K562 (cell line): ENCODE measurements around the gene PTGES3L. TPM values are rescaled to one million over a fixed set of nuclear protein-coding genes. Genes with fewer than 3 reads are reported as not detected.

Source experiments
- ATAC-seq: fragments of 200-7000 bp; cut with Tn5 transposase; 3 replicates; pipeline ENCODE4 v1.9.1; 2020; ENCODE audit warnings: moderate library complexity
- BruUV-seq: library from RNA; stranded (reverse); fragments of 400-500 nt; replicated peaks from 2 replicates; lab custom pipeline; 2021; lab: Mats Ljungman, UMichigan
- CTCF ChIA-PET: fragments of 300-600 bp; formaldehyde crosslinking; extraction: SDS; loops from one replicate; lab custom pipeline; 2021; ENCODE audit warnings: low intra/inter-chr PET ratio; lab: Yijun Ruan, JAX
- POLR2A ChIA-PET: fragments of 300-600, 350-650 bp; sonication (Branson Sonifier 250); formaldehyde crosslinking; extraction: SDS; loops from one replicate; lab custom pipeline; 2021; ENCODE audit warnings: antibody characterized with exemption, inconsistent platforms; lab: Yijun Ruan, JAX
- DNase-seq, 4 experiments: peaks; one replicate each; pipeline versions ENCODE4 v3.0.0 to v3.0.0-alpha.2; 2011 to 2018; ENCODE audit warnings: low spot score in 3 of 4, mixed read lengths in 3 of 4; ENCODE audit errors: extremely low read depth in 1 of 4
- FAIRE-seq: peaks from 2 replicates; lab custom pipeline; 2011; peaks lifted over from hg19 to GRCh38; lab: Jason Lieb, UNC
- H2AFZ ChIP-seq: 2 replicates; pipeline ENCODE4 v1.6.0; 2011; ENCODE audit warnings: low read depth, low read length, control low read depth, inconsistent platforms
- H3K27ac ChIP-seq: fragments of 200-600 bp; 3 replicates; pipeline ENCODE4 v1.8.0; 2011; ENCODE audit warnings: low read depth, mild to moderate bottlenecking, control low read depth, inconsistent platforms, low read length, moderate library complexity, mixed read lengths; ENCODE audit errors: extremely low read depth
- H3K27me3 ChIP-seq, 2 experiments: fragments of 300-600 bp in 1 of 2; 2 replicates in 1 of 2; 3 replicates in 1 of 2; pipeline versions ENCODE4 v1.6.0 to v1.8.0; 2011; ENCODE audit warnings: inconsistent platforms in 2 of 2, low read length in 2 of 2, mild to moderate bottlenecking in 1 of 2, mixed read lengths in 1 of 2, moderate library complexity in 1 of 2; ENCODE audit not compliant: control insufficient read depth in 2 of 2, insufficient read depth in 2 of 2
- H3K36me3 ChIP-seq: fragments of 300-600 bp; 3 replicates; pipeline ENCODE4 v1.8.0; 2011; ENCODE audit warnings: mild to moderate bottlenecking, low read length, inconsistent platforms; ENCODE audit not compliant: control insufficient read depth, insufficient read depth
- H3K4me1 ChIP-seq, 2 experiments: fragments of 200-600 bp in 1 of 2; replicated peaks in 1 of 2; 2 replicates in 1 of 2; 3 replicates in 1 of 2; pipeline versions ENCODE4 v1.5.1 to v1.8.0; 2011; ENCODE audit warnings: inconsistent platforms in 2 of 2, low read length in 2 of 2, mild to moderate bottlenecking in 1 of 2, mixed read lengths in 1 of 2, moderate library complexity in 1 of 2; ENCODE audit not compliant: control insufficient read depth in 2 of 2, insufficient read depth in 2 of 2
- H3K4me2 ChIP-seq: 2 replicates; pipeline ENCODE4 v1.6.1; 2011; ENCODE audit warnings: low read length, control low read depth, inconsistent platforms, mixed read lengths; ENCODE audit not compliant: insufficient read depth
- H3K4me3 ChIP-seq: fragments of 200-600 bp; sonication (generic), shearing (Covaris generic); 2 replicates; pipeline ENCODE4 v1.5.1; 2016; ENCODE audit warnings: control low read depth, inconsistent platforms
- H3K79me2 ChIP-seq: fragments of 200-600 bp; 3 replicates; pipeline ENCODE4 v1.8.0; 2011; ENCODE audit warnings: low read length, inconsistent platforms; ENCODE audit not compliant: control insufficient read depth, insufficient read depth
- H3K9ac ChIP-seq, 2 experiments: 2 replicates each; pipeline versions ENCODE4 v1.6.0 to v1.6.1; 2011; ENCODE audit warnings: low read depth in 2 of 2, low read length in 2 of 2, control low read depth in 1 of 2, inconsistent platforms in 1 of 2, mild to moderate bottlenecking in 1 of 2, mixed read lengths in 1 of 2; ENCODE audit not compliant: insufficient read depth in 1 of 2
- H3K9me1 ChIP-seq: one replicate; pipeline ENCODE4 v1.6.0; 2011; ENCODE audit warnings: inconsistent platforms, mild to moderate bottlenecking, low read length, moderate library complexity; ENCODE audit not compliant: control insufficient read depth, insufficient read depth
- H3K9me3 ChIP-seq: replicated peaks from 2 replicates; pipeline ENCODE4 v1.5.1; 2011; ENCODE audit warnings: low read depth, low read length, inconsistent platforms; ENCODE audit not compliant: control insufficient read depth, insufficient read depth
- H4K20me1 ChIP-seq: replicated peaks from 2 replicates; pipeline ENCODE4 v1.6.1; 2011; ENCODE audit warnings: low read length, inconsistent platforms, mixed read lengths; ENCODE audit not compliant: control insufficient read depth, insufficient read depth
- KLF10 ChIP-seq: fragments of 250-450 bp; sonication (Bioruptor Pico); IDR thresholded peaks from 2 replicates; pipeline ENCODE4 v1.6.1; 2021; ENCODE audit warnings: matching md5 sums
- POLR2G ChIP-seq: fragments of 200-400 bp; formaldehyde crosslinking; IDR thresholded peaks from 2 replicates; pipeline ENCODE4 v1.6.1; 2017; ENCODE audit warnings: low read depth, mild to moderate bottlenecking, antibody characterized with exemption, low read length, moderate library complexity
- RREB1 ChIP-seq: fragments of 250-450 bp; sonication (Bioruptor Pico); IDR thresholded peaks from 2 replicates; pipeline ENCODE4 v1.4.0; 2020
- SMAD4 ChIP-seq: fragments of 250-450 bp; sonication (Bioruptor Pico); conservative IDR thresholded peaks from 2 replicates; pipeline ENCODE4 v1.8.0; 2021; ENCODE audit warnings: inconsistent platforms, mild to moderate bottlenecking, moderate library complexity
- WGBS: fragments of 100-300 bp; shearing (Covaris generic); methylation state at CpG from one replicate; pipeline ENCODE4 v1.1.6; 2016; ENCODE audit warnings: low coverage, mixed read lengths; ENCODE audit not compliant: insufficient coverage; ENCODE audit errors: missing lambda C conversion rate; 5-methylcytosine and 5-hydroxymethylcytosine counted together
- in situ Hi-C: fragments of 300-500 bp; cut with MboI; formaldehyde crosslinking; loops from 4 replicates; pipeline ENCODE4 v1.15.0; 2018; ENCODE audit warnings: inconsistent platforms, mixed read lengths
- intact Hi-C: fragments of 100-400 bp; cut with micrococcal nuclease; formaldehyde crosslinking; loops from 2 replicates; pipeline ENCODE4 v1.14.2; 2022
- polyA plus RNA-seq, 8 experiments: library from polyadenylated mRNA; depleted of rRNA in 4 of 8; stranded (reverse) in 5 of 8; unstranded in 3 of 8; fragments of >200 nt; fragmentation: Nextera tagmentation in 2 of 8; fragmentation: Illumina TruSeq in 1 of 8; extraction: Ambion mirVana in 2 of 8; extraction: Trizol in 1 of 8; gene quantifications; 2 replicates each; pipeline versions ENCODE4 v1.2.1 to v1.2.3, GENCODE V29; 2011 to 2014; ENCODE audit warnings: inconsistent platforms in 1 of 8, missing spikeins in 1 of 8
- total RNA-seq, 7 experiments: library from RNA; depleted of rRNA in 6 of 7; stranded (reverse); fragments of >200 nt in 6 of 7; fragmentation: Illumina TruSeq in 2 of 7; extraction: Trizol in 2 of 7; gene quantifications; 2 replicates each; pipeline versions ENCODE4 v1.2.1 to v1.2.3, GENCODE V29; 2011 to 2021; ENCODE audit warnings: low replicate concordance in 1 of 7

Gene PTGES3L
- total and polyA plus RNA-seq, 9 of the 15 experiments (the other 6 are each of a cell fraction or from before 2014, with no cell fraction given): 6.0 to 16.0 (median 9.6) TPM

- TF ChIP-seq RREB1 (no peak), KLF10 (CRISPR knock-in tag) (no peak)
- TF ChIP-seq, all 486 proteins: peak for 5
Measured at GRCh38 chr17:43018008-43018853, 38.4 kb upstream of the PTGES3L start (continued).

GRCh38 chr17:43016216-43016615 is 36.3 kb upstream of the PTGES3L start:
- peak overlapping the region in 1 of 2 experiments; percentile 54; a peak in 1 of 4 replicates for H3K9ac ChIP-seq
- in situ Hi-C loops: loop anchor here (10.0 kb wide), 1 partner anchor 299 kb away; no protein-coding TSS in a partner anchor
- FAIRE-seq: no peak

More at GRCh38 chr17:43016216-43016615, 36.3 kb upstream of the PTGES3L start:
- peaks cover 40 to 42% of the 10 kb centered on the region in 2 experiments for H3K4me1 ChIP-seq
- CTCF ChIA-PET: no interaction called here
- no peak for DNase-seq
- TF ChIP-seq SMAD4 (CRISPR knock-in tag): no peak
- 0 out of 2 replicates have a peak, but pooled peaks have one; percentile 34 for TF ChIP-seq POLR2G
- TF ChIP-seq, all 486 proteins: peak for 1
- 95% methylated on average over 6 of the region's 7 CpGs for WGBS
- POLR2A ChIA-PET: interaction anchor here (1.5 kb wide), 1 partner anchor 10 kb away, joined by 5 read pairs; the partner anchor contains the start of gene IFI35
- Histone ChIP-seq H2AFZ (no peak overlapping the region), H3K9me1 (peaks cover 10% of the 10 kb centered on the region), H3K27me3 (no peaks in the 10 kb centered on the region), H3K27ac (no peak overlapping the region), H3K4me2 (no peak overlapping the region), H3K79me2 (peaks cover 31% of the 10 kb centered on the region), H3K9me3 (no peaks in the 10 kb centered on the region; the same call in 1 of the 2 replicates), H3K36me3 (peaks cover 61% of the 10 kb centered on the region; the same call in 2 of the 3 replicates), H3K4me3 (no peak overlapping the region), H4K20me1 (peaks cover 10% of the 10 kb centered on the region; the same call in 1 of the 2 replicates)
- intact Hi-C loops: no loop called here
- BruUV-seq: no TSS peak
- ATAC-seq: no peak
